Measurements from ENCODE around the gene SBSN.

GRCh38 chr19:35508129-35508528 is 20.0 kb downstream of the SBSN start:
- TF ChIP-seq CTCF (conservative IDR thresholded peaks at IDR 0.05; ENCODE audit: low read length) (no peak), EZH2phosphoT487 (IDR thresholded peaks at IDR 0.05; ENCODE audit: borderline replicate concordance) (no peak)

Data from Loucy (cell line).